DMS 273 (cell line): ENCODE measurements around the gene TM4SF4.

ENCODE experiments used
- DNase-seq: peaks from one replicate; lab custom pipeline; 2025; ENCODE audit not compliant: unreplicated experiment; lab: John Stamatoyannopoulos, UW

The TM4SF4 gene

GRCh38 chr3:149547413-149547812, 72.9 kb downstream of the TM4SF4 start:
- DNase-seq: no peak

- peak; percentile 31 for DNase-seq
Measured at GRCh38 chr3:149547954-149548668, 73.6 kb downstream of the TM4SF4 start.

DNA sequence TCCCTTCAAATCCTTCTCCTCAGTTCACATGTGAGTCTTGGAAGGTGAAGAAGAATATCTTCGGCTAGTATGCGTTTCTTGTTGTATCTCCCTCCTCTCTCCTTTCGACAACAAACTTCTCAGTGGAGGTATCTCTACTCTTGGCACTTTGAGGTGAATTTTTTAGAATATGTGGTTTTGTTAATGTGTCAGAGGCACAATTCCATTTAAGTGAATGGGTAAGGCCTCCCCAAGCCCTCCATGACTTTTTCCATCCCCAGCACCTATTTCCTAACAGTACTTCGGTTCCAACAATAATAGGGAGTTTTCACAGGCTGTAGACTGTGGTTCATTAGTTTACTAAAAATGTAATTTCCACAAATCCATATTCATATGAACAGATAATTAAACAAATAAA, 74.2 kb downstream of the TM4SF4 start:
- DNase-seq: no peak

DNA sequence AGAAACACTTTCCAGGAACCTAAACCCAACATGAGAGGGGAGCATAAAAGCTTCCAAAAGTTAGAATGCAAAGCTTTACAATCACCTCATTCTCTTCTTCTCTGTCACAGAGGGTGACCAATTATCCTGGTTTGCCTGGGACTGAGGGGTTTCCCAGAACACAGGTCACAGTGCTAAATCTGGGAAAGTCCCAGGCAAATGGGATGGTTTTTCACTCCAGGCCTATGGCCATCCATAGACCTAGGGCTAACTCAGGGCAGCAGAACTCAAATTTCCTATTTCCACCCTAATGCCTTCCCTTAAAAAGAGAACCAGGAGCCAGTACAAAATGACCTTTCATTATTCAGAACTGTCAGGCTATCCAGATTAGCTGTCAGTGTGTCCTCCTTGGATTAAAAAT, 77.0 kb downstream of the TM4SF4 start:
- no peak for DNase-seq

- DNase-seq: no peak
Measured at GRCh38 chr3:149552700-149553099, 78.2 kb downstream of the TM4SF4 start.
